SU-DHL-6 (cell line): Measurements from ENCODE around the gene CNDP1.

Experiments
- H2AFZ ChIP-seq: fragments of 200-600 bp; sonication (generic); 2 replicates; pipeline ENCODE4 v1.6.1; 2014; ENCODE audit warnings: low read depth, mild to moderate bottlenecking, moderate library complexity, mixed read lengths, antibody characterized with exemption, low read length; ENCODE audit not compliant: severe bottlenecking
- H3F3A ChIP-seq: fragments of 200-600 bp; shearing (Covaris generic); 2 replicates; pipeline ENCODE4 v1.6.0; 2016; ENCODE audit warnings: antibody characterized with exemption, mild to moderate bottlenecking; ENCODE audit not compliant: insufficient read depth
- H3K27ac ChIP-seq: fragments of 200-600 bp; sonication (generic); 2 replicates; pipeline ENCODE4 v1.5.1; 2016; ENCODE audit warnings: low read depth, mild to moderate bottlenecking, low read length, moderate library complexity, mixed read lengths
- H3K27me3 ChIP-seq: fragments of 200-600 bp; sonication (generic), shearing (Covaris generic); 2 replicates; pipeline ENCODE4 v1.6.0; 2014; ENCODE audit warnings: mild to moderate bottlenecking, low read length
- H3K36me3 ChIP-seq: fragments of 200-600 bp; sonication (generic); 2 replicates; pipeline ENCODE4 v1.6.1; 2014; ENCODE audit warnings: mild to moderate bottlenecking, low read length, mixed read lengths
- H3K4me2 ChIP-seq: fragments of 300-600, 200-600 bp; shearing (Covaris generic), sonication (generic); 2 replicates; pipeline ENCODE4 v1.6.0; 2014; ENCODE audit warnings: low read length, low read depth, mild to moderate bottlenecking; ENCODE audit not compliant: poor library complexity, severe bottlenecking
- H3K4me3 ChIP-seq: fragments of 200-600 bp; sonication (generic); 2 replicates; pipeline ENCODE4 v1.5.1; 2014; ENCODE audit warnings: antibody characterized with exemption, low read length, mild to moderate bottlenecking, mixed read lengths; ENCODE audit not compliant: insufficient read depth, poor library complexity, severe bottlenecking
- H3K79me2 ChIP-seq: fragments of 200-600 bp; sonication (generic); 2 replicates; pipeline ENCODE4 v1.6.1; 2014; ENCODE audit warnings: mild to moderate bottlenecking, low read length, moderate library complexity; ENCODE audit not compliant: insufficient read depth
- H3K9ac ChIP-seq: fragments of 200-600 bp; sonication (generic); 2 replicates; pipeline ENCODE4 v1.7.0; 2014; ENCODE audit warnings: mild to moderate bottlenecking, low read length
- H3K9me2 ChIP-seq: fragments of 200-600 bp; sonication (generic); replicated peaks from 2 replicates; pipeline ENCODE4 v1.6.1; 2014; ENCODE audit warnings: low read length; ENCODE audit not compliant: insufficient read depth
- H3K9me3 ChIP-seq: fragments of 200-600 bp; sonication (generic); 2 replicates; pipeline ENCODE4 v1.6.1; 2014; ENCODE audit warnings: low read length, mixed read lengths; ENCODE audit not compliant: insufficient read depth
- H4K20me1 ChIP-seq: fragments of 200-600 bp; sonication (generic); 2 replicates; pipeline ENCODE4 v1.6.1; 2014; ENCODE audit warnings: low read depth, mild to moderate bottlenecking, antibody characterized with exemption, low read length, moderate library complexity, mixed read lengths
- EZH2phosphoT487 ChIP-seq: fragments of 200-600 bp; sonication (generic), shearing (Covaris generic); conservative IDR thresholded peaks from 2 replicates; pipeline ENCODE4 v1.6.1; 2018; ENCODE audit warnings: mild to moderate bottlenecking, antibody characterized with exemption, low read length, moderate library complexity, mixed read lengths
- TF ChIP-seq, protein P1 (sequence below): fragments of 200-600 bp; sonication (generic); IDR thresholded peaks from one replicate; pipeline ENCODE4 v1.5.1; 2017; ENCODE audit warnings: antibody characterized with exemption, mild to moderate bottlenecking, low read length, moderate library complexity; ENCODE audit not compliant: insufficient read depth, poor library complexity, severe bottlenecking

Gene CNDP1

DNA sequence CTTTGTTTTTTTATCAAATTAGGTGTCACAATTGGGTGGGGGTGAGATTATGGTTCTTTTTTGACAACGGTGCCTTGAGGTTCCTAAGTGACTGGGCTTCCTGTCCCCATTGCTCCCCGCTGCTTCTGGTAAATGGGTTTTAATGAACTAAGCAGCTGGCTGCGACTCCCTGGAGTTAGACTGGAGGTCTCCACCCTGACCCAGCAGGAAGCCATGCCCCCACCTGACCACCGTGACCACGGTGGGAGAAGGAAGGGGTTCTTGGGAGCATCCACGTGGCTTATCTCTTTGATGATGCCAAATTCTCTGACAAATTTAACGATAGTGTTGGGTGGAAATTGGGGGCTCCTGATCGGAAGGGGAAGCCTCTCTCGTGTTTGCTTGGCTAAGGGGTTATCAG lies 25.9 kb upstream of the CNDP1 start:
- no peaks in the 10 kb centered on the region for H3K79me2 ChIP-seq
- no peaks in the 10 kb centered on the region for H3F3A ChIP-seq
- no peaks in the 10 kb centered on the region for H3K9me2 ChIP-seq
- H3K27me3 ChIP-seq, result no peaks in the 10 kb centered on the region
- TF ChIP-seq, protein P1, sequence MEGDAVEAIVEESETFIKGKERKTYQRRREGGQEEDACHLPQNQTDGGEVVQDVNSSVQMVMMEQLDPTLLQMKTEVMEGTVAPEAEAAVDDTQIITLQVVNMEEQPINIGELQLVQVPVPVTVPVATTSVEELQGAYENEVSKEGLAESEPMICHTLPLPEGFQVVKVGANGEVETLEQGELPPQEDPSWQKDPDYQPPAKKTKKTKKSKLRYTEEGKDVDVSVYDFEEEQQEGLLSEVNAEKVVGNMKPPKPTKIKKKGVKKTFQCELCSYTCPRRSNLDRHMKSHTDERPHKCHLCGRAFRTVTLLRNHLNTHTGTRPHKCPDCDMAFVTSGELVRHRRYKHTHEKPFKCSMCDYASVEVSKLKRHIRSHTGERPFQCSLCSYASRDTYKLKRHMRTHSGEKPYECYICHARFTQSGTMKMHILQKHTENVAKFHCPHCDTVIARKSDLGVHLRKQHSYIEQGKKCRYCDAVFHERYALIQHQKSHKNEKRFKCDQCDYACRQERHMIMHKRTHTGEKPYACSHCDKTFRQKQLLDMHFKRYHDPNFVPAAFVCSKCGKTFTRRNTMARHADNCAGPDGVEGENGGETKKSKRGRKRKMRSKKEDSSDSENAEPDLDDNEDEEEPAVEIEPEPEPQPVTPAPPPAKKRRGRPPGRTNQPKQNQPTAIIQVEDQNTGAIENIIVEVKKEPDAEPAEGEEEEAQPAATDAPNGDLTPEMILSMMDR, result no peak
- no peak for TF ChIP-seq EZH2phosphoT487
- H3K9me3 ChIP-seq, result no peaks in the 10 kb centered on the region
- H3K9ac ChIP-seq, result no peak overlapping the region
- H3K27ac ChIP-seq, result no peak overlapping the region
- peaks cover 5% of the 10 kb centered on the region; the same call in 1 of the 2 replicates for H4K20me1 ChIP-seq
- H3K4me2 ChIP-seq, result no peak overlapping the region
- H3K4me3 ChIP-seq, result no peak overlapping the region
- H3K36me3 ChIP-seq, result peaks cover 11% of the 10 kb centered on the region; the same call in 1 of the 2 replicates
- no peak overlapping the region for H2AFZ ChIP-seq

DNA sequence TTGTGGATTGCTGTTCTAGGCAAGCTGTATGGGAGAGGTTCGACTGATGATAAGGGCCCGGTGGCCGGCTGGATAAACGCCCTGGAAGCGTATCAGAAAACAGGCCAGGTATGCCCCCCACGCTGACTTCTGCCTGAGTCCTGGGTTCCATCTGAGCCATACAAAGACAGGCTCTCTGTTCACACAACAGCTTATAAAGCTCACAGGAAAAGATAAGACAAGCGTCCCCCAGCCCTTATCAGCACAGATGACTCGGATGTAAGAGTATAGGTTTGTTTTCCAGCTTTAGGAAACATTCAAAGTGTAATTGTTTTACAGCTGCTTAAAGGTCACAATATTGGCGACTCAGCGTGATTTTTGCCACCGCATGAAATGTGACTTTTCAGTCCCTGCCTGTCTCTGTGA lies 25.5 kb upstream of the CNDP1 start:
- Histone ChIP-seq H3K4me2 (no peak overlapping the region), H3K79me2 (no peaks in the 10 kb centered on the region), H3K9ac (no peak overlapping the region)

DNA sequence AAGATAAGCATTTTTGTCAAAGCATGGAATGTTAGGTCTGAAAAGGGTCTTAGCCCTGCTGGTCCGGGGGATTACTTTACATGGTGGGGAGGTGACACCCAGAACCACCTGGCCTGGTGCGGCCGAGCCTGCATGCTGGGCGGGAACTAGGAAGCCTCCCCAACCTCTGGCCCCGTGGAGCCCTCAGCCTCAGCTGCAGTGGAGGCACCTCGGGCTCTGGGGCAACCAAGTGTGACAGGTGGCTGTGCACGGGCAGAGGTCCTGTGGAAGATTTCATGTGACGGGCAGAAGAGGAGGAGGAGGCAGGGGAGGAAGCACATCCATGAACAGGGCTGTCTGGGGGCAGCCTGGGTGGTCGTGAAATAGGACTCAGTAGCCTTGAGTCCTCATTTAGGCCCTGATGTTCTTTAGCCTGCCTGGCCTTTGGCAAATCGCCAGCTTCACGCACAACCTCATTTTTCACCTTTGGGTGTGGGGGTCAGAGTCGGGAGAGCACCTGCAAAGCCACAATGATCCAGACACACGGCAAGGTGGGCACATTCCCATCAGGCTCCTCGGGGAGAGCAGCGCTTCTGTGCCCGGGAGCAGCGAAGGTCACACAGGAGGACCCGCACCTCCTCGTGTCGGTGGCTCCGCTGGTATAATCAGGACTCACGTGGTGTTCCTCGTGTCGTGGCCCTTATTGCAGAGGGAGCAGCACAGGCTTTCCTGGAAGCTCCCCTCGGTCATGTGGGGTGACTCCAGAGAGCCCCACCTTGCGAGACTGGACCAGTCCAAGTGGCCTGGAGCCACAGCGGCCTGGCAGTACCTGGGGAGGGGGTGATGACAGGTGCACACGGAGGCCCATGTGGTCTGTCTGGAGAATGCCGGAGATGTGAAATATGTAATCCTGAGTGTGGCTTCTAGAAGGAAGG lies 24.2 kb upstream of the CNDP1 start:
- Histone ChIP-seq H3K27me3 (no peaks in the 10 kb centered on the region), H3K79me2 (no peaks in the 10 kb centered on the region), H3K4me2 (no peak overlapping the region), H3F3A (no peaks in the 10 kb centered on the region), H3K27ac (no peak overlapping the region), H4K20me1 (no peaks in the 10 kb centered on the region; the same call in 1 of the 2 replicates), H3K9me3 (no peaks in the 10 kb centered on the region), H2AFZ (no peak overlapping the region), H3K9me2 (no peaks in the 10 kb centered on the region), H3K4me3 (no peak overlapping the region), H3K9ac (no peak overlapping the region), H3K36me3 (peaks cover 4% of the 10 kb centered on the region; the same call in 1 of the 2 replicates)
- TF ChIP-seq, protein P1, result no peak
- TF ChIP-seq EZH2phosphoT487, result no peak

More for the DNA sequence above, 25.5 kb upstream of the CNDP1 start:
- Histone ChIP-seq H3K27me3 (no peaks in the 10 kb centered on the region), H3F3A (no peaks in the 10 kb centered on the region), H3K4me3 (no peak overlapping the region), H3K36me3 (peaks cover 10% of the 10 kb centered on the region; the same call in 1 of the 2 replicates), H2AFZ (no peak overlapping the region), H3K9me3 (no peaks in the 10 kb centered on the region), H4K20me1 (peaks cover 5% of the 10 kb centered on the region; the same call in 1 of the 2 replicates), H3K27ac (no peak overlapping the region), H3K9me2 (no peaks in the 10 kb centered on the region)
- no peak for TF ChIP-seq EZH2phosphoT487
- TF ChIP-seq, protein P1, result no peak
